HG03139 (cell line): Measurements from ENCODE around the gene SPPL3.
A peak's percentile ranks its signal among the peaks of the same experiment; 100 is the strongest.
"Not testable (repeated sequence)": the region's sequence is repeated elsewhere in the genome, so short reads cannot be mapped to it uniquely, and the experiment has no call there.

Experiments used
- ATAC-seq: cut with Tn5 transposase; IDR thresholded peaks from one replicate; pipeline ENCODE4 v1.9.1; 2021; ENCODE audit not compliant: unreplicated experiment

The SPPL3 gene, protein sequence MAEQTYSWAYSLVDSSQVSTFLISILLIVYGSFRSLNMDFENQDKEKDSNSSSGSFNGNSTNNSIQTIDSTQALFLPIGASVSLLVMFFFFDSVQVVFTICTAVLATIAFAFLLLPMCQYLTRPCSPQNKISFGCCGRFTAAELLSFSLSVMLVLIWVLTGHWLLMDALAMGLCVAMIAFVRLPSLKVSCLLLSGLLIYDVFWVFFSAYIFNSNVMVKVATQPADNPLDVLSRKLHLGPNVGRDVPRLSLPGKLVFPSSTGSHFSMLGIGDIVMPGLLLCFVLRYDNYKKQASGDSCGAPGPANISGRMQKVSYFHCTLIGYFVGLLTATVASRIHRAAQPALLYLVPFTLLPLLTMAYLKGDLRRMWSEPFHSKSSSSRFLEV

DNA sequence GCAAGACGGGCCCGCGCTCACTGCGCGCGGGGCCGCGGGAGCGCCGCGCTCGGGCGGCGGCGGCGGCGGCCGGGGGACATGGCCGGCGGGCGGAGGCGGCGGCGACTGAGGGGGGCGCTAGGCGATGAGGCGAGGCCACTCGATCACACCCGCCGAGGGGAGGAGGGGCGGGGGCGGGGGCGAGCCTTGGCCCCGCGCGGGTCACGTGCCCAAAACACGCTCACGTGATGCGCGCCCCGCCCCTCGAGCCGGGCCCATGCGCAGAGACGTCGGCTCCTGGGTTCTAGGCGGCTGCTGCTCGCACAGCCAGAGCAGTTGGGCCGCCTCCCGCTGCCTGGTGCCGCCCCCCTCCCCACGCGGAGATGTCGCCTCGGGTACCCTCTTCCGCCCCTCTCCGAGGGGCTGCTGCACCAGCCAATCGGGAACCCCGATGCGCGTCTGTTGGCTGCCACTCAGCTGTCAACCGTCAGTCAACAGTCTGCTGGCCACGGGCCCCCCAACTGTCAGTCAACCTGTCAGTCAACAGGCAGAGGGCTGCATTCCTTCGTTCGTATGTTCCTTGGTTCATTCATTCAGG, at the start of gene SPPL3:
TSS of gene SPPL3 (minus strand) at position 162 of the 577 bp plus-strand sequence. CDS start 491 bp downstream, outside the sequence.
- peak; percentile 58 for ATAC-seq

DNA sequence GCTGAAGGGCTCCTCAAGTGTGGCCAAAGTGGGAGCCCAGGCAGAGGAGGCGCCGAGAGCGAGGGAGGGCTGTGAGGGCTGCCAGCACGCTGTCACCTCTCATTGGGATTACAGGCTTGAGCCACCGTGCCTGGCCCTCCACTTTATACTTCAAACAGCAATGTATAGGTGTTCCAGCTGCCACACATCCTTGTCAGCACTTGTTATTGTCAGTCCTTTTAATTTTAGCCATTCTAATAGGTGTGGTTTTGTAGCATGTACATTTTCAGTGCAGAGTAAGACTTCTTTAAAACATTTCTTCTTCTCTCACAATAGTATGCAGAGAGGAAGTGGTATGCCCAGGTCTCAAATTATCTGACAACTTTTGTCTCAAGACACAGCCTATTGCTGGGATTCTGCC, 46.6 kb upstream of the SPPL3 start:
- no peak for ATAC-seq

DNA sequence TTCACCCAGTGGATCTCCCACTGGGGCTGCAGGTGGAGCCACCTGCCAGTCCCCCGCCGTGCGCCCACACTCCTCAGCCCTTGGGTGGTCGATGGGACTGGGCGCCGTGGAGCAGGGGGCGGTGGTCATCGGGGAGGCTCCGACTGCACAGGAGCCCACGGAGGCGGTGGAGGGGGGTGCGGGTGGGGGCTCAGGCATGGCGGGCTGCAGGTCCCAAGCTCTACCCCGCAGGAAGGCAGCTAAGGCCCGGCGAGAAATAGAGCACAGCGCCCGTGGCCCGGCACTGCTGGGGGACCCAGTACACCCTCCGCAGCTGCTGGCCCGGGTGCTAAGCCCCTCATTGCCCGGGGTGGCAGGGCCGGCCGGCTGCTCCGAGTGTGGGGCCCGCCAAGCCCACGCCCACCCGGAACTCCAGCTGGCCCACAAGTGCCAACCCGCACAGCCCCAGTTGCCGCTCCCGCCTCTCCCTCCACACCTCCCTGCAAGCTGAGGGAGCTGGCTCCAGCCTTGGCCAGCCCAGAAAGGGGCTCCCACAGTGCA, 46.2 kb upstream of the SPPL3 start:
- not testable (repeated sequence) for ATAC-seq

DNA sequence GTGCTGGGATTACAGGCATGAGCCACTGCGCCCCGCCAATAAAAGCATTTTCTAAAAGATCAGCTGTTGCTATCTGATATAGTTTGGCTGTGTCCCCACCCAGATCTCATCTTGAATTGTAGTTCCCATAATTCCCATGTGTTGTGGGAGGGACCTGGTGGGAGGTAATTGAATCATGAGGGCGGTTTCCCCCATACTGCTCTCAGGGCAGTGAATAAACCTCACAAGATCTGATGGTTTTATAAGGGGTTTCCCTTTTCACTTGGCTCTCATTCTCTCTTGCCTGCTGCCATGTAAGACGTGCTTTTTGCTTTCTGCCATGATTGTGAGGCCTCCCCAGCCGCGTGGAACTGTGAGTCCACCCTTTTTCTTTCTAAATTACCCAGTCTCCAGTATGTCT, 41.4 kb upstream of the SPPL3 start:
- not testable (repeated sequence) for ATAC-seq

GRCh38 chr12:120944645-120945217, 40.6 kb upstream of the SPPL3 start:
- ATAC-seq: no peak

DNA sequence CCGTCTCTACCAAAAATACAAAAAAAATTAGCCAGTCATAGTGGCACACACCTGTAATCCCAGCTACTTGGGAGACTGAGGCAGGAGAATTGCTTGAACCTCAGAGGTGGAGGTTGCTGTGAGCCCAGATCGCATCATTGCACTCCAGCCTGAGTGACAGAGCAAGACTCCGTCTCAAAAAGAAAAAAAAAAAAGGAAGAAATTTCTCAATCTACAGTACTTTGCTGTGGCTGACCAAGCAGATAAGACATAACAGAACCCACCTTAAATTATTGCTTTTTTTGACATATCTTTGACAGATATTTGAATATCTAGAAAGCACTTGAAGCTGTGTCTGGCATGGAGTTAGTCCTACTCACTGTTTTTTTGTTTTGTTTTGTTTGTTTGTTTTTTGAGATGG, 39.3 kb upstream of the SPPL3 start:
- ATAC-seq: no peak

- ATAC-seq: no peak
Observed at GRCh38 chr12:120941846-120942405, 37.8 kb upstream of the SPPL3 start.

GRCh38 chr12:120941412-120941811, 37.3 kb upstream of the SPPL3 start:
- ATAC-seq: no peak

GRCh38 chr12:120940799-120941198, 36.6 kb upstream of the SPPL3 start:
- no peak for ATAC-seq

GRCh38 chr12:120940006-120940405, 35.8 kb upstream of the SPPL3 start:
- no peak for ATAC-seq

DNA sequence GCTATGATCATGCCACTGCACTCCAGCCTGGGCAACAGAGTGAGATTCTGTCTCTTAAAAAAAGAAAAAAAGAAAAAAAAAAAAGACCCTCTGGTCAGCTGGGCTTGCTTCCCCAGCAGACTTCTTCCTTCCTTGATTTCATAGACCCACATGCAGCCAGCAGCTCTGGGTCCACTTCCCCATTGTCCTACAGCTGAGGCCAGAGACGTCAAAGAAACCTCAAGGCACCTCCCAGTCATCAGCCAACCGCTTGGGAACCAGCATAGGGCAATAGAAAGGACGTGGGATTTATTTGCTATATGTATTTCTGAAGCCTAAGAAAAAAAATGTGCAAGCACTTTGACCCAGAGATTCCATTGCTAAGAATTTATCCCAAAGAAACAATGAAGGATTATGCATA, 35.4 kb upstream of the SPPL3 start:
- ATAC-seq: no peak

GRCh38 chr12:120938496-120938895, 34.3 kb upstream of the SPPL3 start:
- ATAC-seq: no peak

GRCh38 chr12:120936197-120936596, 32.0 kb upstream of the SPPL3 start:
- no peak for ATAC-seq

DNA sequence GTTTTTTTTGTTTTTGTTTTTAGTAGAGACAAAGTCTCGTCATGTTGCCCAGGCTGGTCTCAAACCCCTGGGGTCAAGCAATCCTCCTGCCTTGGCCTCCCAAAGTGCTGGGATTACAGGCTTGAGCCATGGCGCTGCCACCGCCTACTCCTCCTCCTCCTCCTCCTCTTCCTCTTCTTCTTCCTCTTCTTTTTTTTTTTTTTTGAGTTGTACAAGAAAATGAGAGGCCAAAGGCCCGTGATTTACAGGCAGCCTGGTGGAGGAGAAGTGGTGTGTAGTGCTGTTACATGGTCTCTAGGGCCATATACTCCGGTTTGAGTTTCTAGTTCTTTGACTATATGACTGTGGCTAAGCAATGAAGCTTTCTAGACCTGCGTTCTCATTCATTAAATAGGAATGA, 29.6 kb upstream of the SPPL3 start:
- no peak for ATAC-seq

GRCh38 chr12:120932956-120933526, 28.9 kb upstream of the SPPL3 start:
- no peak for ATAC-seq

GRCh38 chr12:120932058-120932457, 27.9 kb upstream of the SPPL3 start:
- no peak for ATAC-seq

GRCh38 chr12:120930032-120930431, 25.9 kb upstream of the SPPL3 start:
- ATAC-seq: no peak

GRCh38 chr12:120928864-120929652, 24.9 kb upstream of the SPPL3 start:
- ATAC-seq: no peak

GRCh38 chr12:120925740-120926563, 21.8 kb upstream of the SPPL3 start:
- ATAC-seq: no peak

DNA sequence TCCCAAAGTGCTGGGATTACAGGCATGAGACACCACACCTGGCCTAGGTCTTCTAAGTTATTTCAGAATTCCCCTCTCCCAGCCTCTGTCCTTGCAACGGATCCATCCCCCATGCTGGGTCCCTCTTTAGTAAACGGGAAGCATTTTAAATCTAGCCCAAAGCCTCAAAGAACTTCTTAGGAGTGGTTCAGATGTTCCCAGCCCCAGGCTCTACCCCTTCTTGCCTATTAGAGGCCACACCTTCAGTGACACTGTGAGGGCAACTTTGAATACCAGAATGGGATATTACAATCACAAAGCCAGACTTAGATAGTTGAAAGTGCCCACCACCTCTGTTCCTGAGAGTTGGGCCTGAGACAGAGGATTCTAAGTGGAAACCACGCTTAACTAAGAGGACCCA, 18.1 kb upstream of the SPPL3 start:
- ATAC-seq: no peak
